Measurements from ENCODE around the gene MYORG. TPM values are rescaled to one million over a fixed set of nuclear protein-coding genes. Genes with fewer than 3 reads are reported as not detected.

Gene MYORG
- total RNA-seq, 2 donors from 2014 or later, result 3.4 to 9.0 TPM

DNA sequence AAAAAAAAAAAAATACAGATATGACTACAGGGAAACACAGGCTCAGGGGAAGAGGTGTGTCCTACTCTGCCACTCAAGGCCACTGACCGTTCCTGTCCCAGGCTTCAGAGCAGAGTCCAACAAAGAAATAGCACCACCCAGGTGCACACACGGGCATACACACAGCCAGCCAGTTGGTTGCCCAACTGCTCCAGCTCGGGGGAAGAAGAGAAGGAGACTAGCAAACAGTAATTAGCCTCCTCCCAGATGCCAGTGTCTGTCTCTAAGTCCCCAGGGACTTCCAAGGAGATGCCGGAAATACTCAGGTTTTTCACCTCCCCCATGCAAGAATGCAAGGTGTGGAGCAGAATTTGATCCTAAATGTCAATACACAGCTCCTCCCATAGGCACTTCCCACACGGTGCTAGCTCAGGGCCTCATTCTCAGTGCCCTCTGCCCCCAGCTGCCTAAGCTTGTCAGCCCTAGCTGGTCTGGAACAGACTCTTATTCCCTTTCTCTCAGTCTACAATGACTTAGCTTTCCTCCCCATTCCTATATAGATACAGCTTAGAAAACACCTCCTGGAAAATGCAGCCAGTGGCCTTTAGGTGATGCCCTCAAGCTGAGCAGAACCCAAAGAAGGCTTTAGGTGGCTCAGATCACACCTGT is 1.7 kb downstream of the MYORG start:
- intact Hi-C loops (cut with DNase I), result loop anchor here (5.0 kb wide), 1 partner anchor 123 kb away; no protein-coding TSS in a partner anchor
- Histone ChIP-seq H3K27ac (no peak overlapping the region), H3K4me1 (replicated peaks) (peaks cover 5% of the 10 kb centered on the region), H3K36me3 (no peaks in the 10 kb centered on the region), H3K27me3 (replicated peaks; ENCODE audit: insufficient read depth) (no peaks in the 10 kb centered on the region), H3K4me3 (no peak overlapping the region), H3K9me3 (no peaks in the 10 kb centered on the region)
- no peak for DNase-seq (ENCODE audit: low spot score)
- TF ChIP-seq POLR2AphosphoS5 (IDR thresholded peaks at IDR 0.05), result no peak
- 68% methylated on average over 5 of the region's 5 CpGs for WGBS

DNA sequence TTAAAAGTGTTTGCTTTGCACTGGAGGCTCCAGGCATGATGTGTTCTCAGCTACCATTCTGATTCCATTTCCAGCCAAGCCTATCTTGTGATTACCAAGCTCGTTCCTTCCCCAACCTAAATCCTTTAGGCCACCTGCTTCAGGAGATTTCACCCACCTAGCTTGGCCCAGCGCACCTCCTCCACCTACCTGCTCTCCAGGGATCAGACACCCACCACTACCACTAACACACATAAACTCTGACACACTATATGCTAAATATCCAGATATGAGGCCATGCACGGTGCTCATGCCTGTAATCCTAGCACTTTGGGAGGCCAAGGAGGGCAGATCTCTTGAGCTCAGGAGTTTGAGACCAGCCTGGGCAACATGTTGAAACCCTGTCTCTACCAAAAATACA is 2.4 kb downstream of the MYORG start:
- H3K27ac ChIP-seq, result no peak overlapping the region
- H3K4me1 ChIP-seq (replicated peaks), result no peaks in the 10 kb centered on the region
- 89% methylated on average over 3 of the region's 3 CpGs for WGBS
- H3K4me3 ChIP-seq, result no peak overlapping the region
- H3K36me3 ChIP-seq, result no peaks in the 10 kb centered on the region
- intact Hi-C loops (cut with DNase I), result no loop called here
- no peaks in the 10 kb centered on the region for H3K27me3 ChIP-seq (replicated peaks; ENCODE audit: insufficient read depth)
- no peak for DNase-seq (ENCODE audit: low spot score)
- TF ChIP-seq, protein P1, sequence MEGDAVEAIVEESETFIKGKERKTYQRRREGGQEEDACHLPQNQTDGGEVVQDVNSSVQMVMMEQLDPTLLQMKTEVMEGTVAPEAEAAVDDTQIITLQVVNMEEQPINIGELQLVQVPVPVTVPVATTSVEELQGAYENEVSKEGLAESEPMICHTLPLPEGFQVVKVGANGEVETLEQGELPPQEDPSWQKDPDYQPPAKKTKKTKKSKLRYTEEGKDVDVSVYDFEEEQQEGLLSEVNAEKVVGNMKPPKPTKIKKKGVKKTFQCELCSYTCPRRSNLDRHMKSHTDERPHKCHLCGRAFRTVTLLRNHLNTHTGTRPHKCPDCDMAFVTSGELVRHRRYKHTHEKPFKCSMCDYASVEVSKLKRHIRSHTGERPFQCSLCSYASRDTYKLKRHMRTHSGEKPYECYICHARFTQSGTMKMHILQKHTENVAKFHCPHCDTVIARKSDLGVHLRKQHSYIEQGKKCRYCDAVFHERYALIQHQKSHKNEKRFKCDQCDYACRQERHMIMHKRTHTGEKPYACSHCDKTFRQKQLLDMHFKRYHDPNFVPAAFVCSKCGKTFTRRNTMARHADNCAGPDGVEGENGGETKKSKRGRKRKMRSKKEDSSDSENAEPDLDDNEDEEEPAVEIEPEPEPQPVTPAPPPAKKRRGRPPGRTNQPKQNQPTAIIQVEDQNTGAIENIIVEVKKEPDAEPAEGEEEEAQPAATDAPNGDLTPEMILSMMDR (IDR thresholded peaks at IDR 0.05), result no peak
- no peaks in the 10 kb centered on the region for H3K9me3 ChIP-seq

DNA sequence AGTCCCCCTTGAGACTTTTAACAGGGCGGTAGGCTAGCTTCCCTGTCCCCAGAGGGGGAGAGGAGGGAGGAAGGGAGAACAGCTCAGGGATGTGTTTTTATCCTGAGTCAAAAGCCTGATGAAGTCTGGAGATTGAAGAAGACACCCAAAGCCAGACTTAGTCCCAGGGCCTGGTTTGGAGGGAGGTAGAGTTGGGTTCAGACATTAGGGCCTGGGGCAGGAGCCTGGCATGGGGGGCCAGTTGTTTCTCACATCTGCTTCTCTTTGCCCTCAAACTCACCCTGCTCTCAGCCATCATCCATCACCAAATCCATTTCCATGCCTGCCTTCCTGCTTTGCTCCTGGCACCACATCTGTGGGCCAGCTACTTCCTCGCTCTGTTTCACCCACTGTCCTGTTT is 2.9 kb downstream of the MYORG start:
- TF ChIP-seq POLR2A (IDR thresholded peaks at IDR 0.05), result no peak
- TF ChIP-seq POLR2AphosphoS5 (IDR thresholded peaks at IDR 0.05), result no peak
- H3K9me3 ChIP-seq, result no peaks in the 10 kb centered on the region
- no peak overlapping the region for H3K27ac ChIP-seq
- intact Hi-C loops (cut with DNase I), result no loop called here
- no peaks in the 10 kb centered on the region for H3K27me3 ChIP-seq (replicated peaks; ENCODE audit: insufficient read depth)
- 97% methylated on average over 2 of the region's 2 CpGs for WGBS
- H3K4me3 ChIP-seq, result no peak overlapping the region
- no peak for DNase-seq (ENCODE audit: low spot score)
- no peaks in the 10 kb centered on the region for H3K36me3 ChIP-seq
- H3K4me1 ChIP-seq (replicated peaks), result no peaks in the 10 kb centered on the region

DNA sequence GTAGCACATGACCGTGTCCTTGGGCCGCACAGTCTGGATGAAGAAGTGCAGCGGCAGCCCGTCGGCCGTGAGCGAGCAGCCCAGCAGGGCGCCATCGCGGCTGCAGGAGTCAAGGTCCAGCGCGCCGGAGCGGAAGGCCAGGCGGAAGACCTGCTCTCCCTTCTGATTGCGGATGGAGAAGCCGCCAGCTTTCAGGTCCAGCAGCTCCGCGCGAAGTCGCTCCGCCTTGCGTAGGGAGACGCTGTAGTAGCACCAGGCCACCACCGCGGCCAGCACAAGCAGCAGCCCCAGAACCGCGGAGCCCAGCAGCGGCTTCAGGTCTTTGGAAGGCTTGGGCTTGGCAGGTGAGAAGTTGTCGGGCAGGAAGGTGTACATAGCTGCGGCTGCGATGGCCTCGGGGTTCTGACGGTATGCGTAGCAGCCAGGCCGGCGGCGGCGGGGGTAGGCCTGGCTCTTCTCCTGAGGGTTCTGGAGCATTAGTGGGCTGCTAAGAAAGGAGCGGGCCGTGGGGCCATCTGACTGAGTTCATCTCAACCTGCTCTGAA is 4.2 kb downstream of the MYORG start:
- Histone ChIP-seq H3K4me3 (no peak overlapping the region), H3K9me3 (no peaks in the 10 kb centered on the region), H3K27ac (no peak overlapping the region), H3K36me3 (no peaks in the 10 kb centered on the region), H3K27me3 (replicated peaks; ENCODE audit: insufficient read depth) (no peaks in the 10 kb centered on the region), H3K4me1 (replicated peaks) (no peaks in the 10 kb centered on the region)
- WGBS, result 67% methylated on average over 41 of the region's 41 CpGs
- DNase-seq (ENCODE audit: low spot score), result no peak
- TF ChIP-seq, protein P1 (IDR thresholded peaks at IDR 0.05), result no peak
- TF ChIP-seq POLR2AphosphoS5 (IDR thresholded peaks at IDR 0.05) (no peak), POLR2A (IDR thresholded peaks at IDR 0.05) (no peak)
- intact Hi-C loops (cut with DNase I), result no loop called here

DNA sequence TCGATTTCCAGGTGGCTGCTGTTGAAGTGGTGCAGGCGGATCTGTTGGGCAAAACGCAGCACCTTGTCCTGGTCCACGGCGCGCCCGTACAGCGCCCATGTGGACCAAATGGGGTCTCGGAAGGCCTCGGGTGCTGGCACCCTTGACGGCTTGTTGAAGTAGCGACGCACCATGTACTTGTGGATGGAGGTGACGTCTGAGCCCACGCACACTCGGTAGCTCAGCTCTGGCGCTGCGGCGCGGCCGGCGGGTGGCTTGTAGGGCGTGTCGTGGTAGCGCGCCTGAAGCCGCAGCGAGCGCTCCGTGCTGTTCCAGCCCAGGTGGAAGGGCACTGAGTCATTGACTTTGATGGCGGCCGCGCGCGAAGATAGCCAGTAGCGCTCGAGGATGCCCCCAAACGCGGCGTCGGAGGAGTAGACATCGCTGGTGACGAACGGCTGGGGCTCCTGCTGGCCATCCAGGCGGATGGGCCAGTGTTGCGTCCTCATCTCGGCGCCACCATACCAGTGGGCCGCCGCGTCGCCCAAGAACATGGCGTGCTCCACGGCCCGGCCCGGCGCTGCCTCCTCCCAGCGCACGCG is 4.7 kb downstream of the MYORG start:
- Histone ChIP-seq H3K36me3 (no peaks in the 10 kb centered on the region), H3K4me1 (replicated peaks) (no peaks in the 10 kb centered on the region), H3K27me3 (replicated peaks; ENCODE audit: insufficient read depth) (no peaks in the 10 kb centered on the region), H3K9me3 (no peaks in the 10 kb centered on the region), H3K27ac (no peak overlapping the region), H3K4me3 (no peak overlapping the region)
- intact Hi-C loops (cut with DNase I), result no loop called here
- 83% methylated on average over 60 of the region's 60 CpGs for WGBS
- DNase-seq (ENCODE audit: low spot score), result no peak
- no peak for TF ChIP-seq POLR2AphosphoS5 (IDR thresholded peaks at IDR 0.05)
- TF ChIP-seq POLR2A (IDR thresholded peaks at IDR 0.05), result no peak
- TF ChIP-seq, protein P1 (IDR thresholded peaks at IDR 0.05), result no peak

Measured in prostate gland (tissue), 2 donors.